SK-N-SH treated with all-trans-retinoic acid at 6 μM for 48 hours (cell line): Measurements from ENCODE around the gene TTC27.

Experiments used
- ATAC-seq: fragments of 200-7000 bp; cut with Tn5 transposase; 3 replicates; pipeline ENCODE4 v1.9.1; 2020; ENCODE audit warnings: mild to moderate bottlenecking, moderate library complexity
- ARNTL ChIP-seq: fragments of 450-650 bp; formaldehyde crosslinking; IDR thresholded peaks from 2 replicates; pipeline ENCODE4 v1.5.0; 2020; ENCODE audit warnings: low read depth, mild to moderate bottlenecking, moderate library complexity, borderline replicate concordance
- BACH2 ChIP-seq: fragments of 250-450 bp; sonication (Bioruptor Pico); IDR thresholded peaks from 2 replicates; pipeline ENCODE4 v1.9.0; 2021; ENCODE audit warnings: mild to moderate bottlenecking, borderline replicate concordance
- CREB5 ChIP-seq: fragments of 250-450 bp; sonication (Bioruptor Pico); IDR thresholded peaks from 2 replicates; pipeline ENCODE4 v1.5.1; 2020; ENCODE audit warnings: low read depth, mild to moderate bottlenecking, moderate library complexity
- ESRRG ChIP-seq: fragments of 250-450 bp; sonication (Bioruptor Pico); IDR thresholded peaks from 2 replicates; pipeline ENCODE4 v1.6.1; 2021; ENCODE audit warnings: mild to moderate bottlenecking
- ISL1 ChIP-seq: fragments of 250-450 bp; sonication (Bioruptor Pico); IDR thresholded peaks from 2 replicates; pipeline ENCODE4 v2.1.2; 2022; ENCODE audit warnings: mild to moderate bottlenecking, moderate library complexity
- OSR1 ChIP-seq: fragments of 250-450 bp; sonication (Bioruptor Pico); IDR thresholded peaks from 2 replicates; pipeline ENCODE4 v1.8.0; 2022; ENCODE audit warnings: moderate library complexity, mild to moderate bottlenecking, inconsistent platforms
- PATZ1 ChIP-seq: fragments of 250-450 bp; sonication (Bioruptor Pico); IDR thresholded peaks from 2 replicates; pipeline ENCODE4 v1.8.0; 2020; ENCODE audit warnings: mild to moderate bottlenecking, moderate library complexity, borderline replicate concordance
- POU6F1 ChIP-seq: fragments of 250-450 bp; sonication (Bioruptor Pico); IDR thresholded peaks from 2 replicates; pipeline ENCODE4 v1.8.0; 2021; ENCODE audit warnings: low read depth, mild to moderate bottlenecking, moderate library complexity, borderline replicate concordance
- PPARA ChIP-seq: fragments of 250-450 bp; sonication (Bioruptor Pico); IDR thresholded peaks from 2 replicates; pipeline ENCODE4 v1.5.0; 2020; ENCODE audit warnings: mild to moderate bottlenecking, borderline replicate concordance
- SNAI2 ChIP-seq: fragments of 250-450 bp; sonication (Bioruptor Pico); IDR thresholded peaks from 2 replicates; pipeline ENCODE4 v1.5.0; 2020; ENCODE audit warnings: mild to moderate bottlenecking, moderate library complexity
- TCF4 ChIP-seq: fragments of 250-450 bp; sonication (Bioruptor Pico); IDR thresholded peaks from 2 replicates; pipeline ENCODE4 v1.8.0; 2021; ENCODE audit warnings: mild to moderate bottlenecking, moderate library complexity, borderline replicate concordance
- TSHZ2 ChIP-seq: fragments of 250-450 bp; sonication (Bioruptor Pico); IDR thresholded peaks from 2 replicates; pipeline ENCODE4 v1.5.0; 2020; ENCODE audit warnings: mild to moderate bottlenecking, moderate library complexity
- ZFP30 ChIP-seq: fragments of 450-650 bp; formaldehyde crosslinking; IDR thresholded peaks from 2 replicates; pipeline ENCODE4 v1.5.0; 2022; ENCODE audit warnings: mild to moderate bottlenecking, moderate library complexity
- ZNF565 ChIP-seq: fragments of 450-650 bp; formaldehyde crosslinking; conservative IDR thresholded peaks from 2 replicates; pipeline ENCODE4 v1.5.0; 2020; ENCODE audit warnings: low read depth, mild to moderate bottlenecking, moderate library complexity
- ZNF70 ChIP-seq: fragments of 450-650 bp; formaldehyde crosslinking; IDR thresholded peaks from 2 replicates; pipeline ENCODE4 v1.5.0; 2020; ENCODE audit warnings: mild to moderate bottlenecking, moderate library complexity
- ZNF8 ChIP-seq: fragments of 450-650 bp; formaldehyde crosslinking; IDR thresholded peaks from 2 replicates; pipeline ENCODE4 v1.5.0; 2020; ENCODE audit warnings: mild to moderate bottlenecking, moderate library complexity

Gene TTC27

GRCh38 chr2:32702303-32703064 is 74.6 kb downstream of the TTC27 start:
- TF ChIP-seq BACH2 (CRISPR knock-in tag) = no peak
- no peak for TF ChIP-seq ARNTL (CRISPR knock-in tag)
- TF ChIP-seq PATZ1 (CRISPR knock-in tag) = no peak
- TF ChIP-seq ZNF565 = no peak
- TF ChIP-seq SNAI2 (CRISPR knock-in tag) = no peak
- TF ChIP-seq OSR1 (CRISPR knock-in tag) = no peak
- TF ChIP-seq ZNF70 = no peak
- no peak for TF ChIP-seq PPARA (CRISPR knock-in tag)
- no peak for TF ChIP-seq POU6F1 (CRISPR knock-in tag)
- TF ChIP-seq, all 23 proteins: peak for 0
- ATAC-seq = no peak; the same call in 2 of the 3 replicates

- no peak for ATAC-seq
- no peak for TF ChIP-seq CREB5 (CRISPR knock-in tag)
- no peak for TF ChIP-seq TCF4 (CRISPR knock-in tag)
- TF ChIP-seq PPARA (CRISPR knock-in tag) = no peak
- TF ChIP-seq OSR1 (CRISPR knock-in tag) = no peak
- no peak for TF ChIP-seq ESRRG
- no peak for TF ChIP-seq ZFP30
- TF ChIP-seq BACH2 (CRISPR knock-in tag) = no peak
- no peak for TF ChIP-seq PATZ1 (CRISPR knock-in tag)
Measured at GRCh38 chr2:32706815-32707579, 79.1 kb downstream of the TTC27 start.

GRCh38 chr2:32711219-32711618 is 83.4 kb downstream of the TTC27 start:
- ATAC-seq = peak; percentile 73
- TF ChIP-seq CREB5 (CRISPR knock-in tag) (peak; percentile 66; the same call in 1 of the 2 replicates), ZNF565 (no peak), ISL1 (CRISPR knock-in tag) (peak; percentile 89), OSR1 (CRISPR knock-in tag) (no peak), ZNF8 (CRISPR knock-in tag) (no peak), TSHZ2 (CRISPR knock-in tag) (no peak), ARNTL (CRISPR knock-in tag) (no peak), PPARA (CRISPR knock-in tag) (no peak)
- TF ChIP-seq, all 23 proteins: peak for 2
